ENCODE measurements around the gene UPK1B.

GRCh38 chr3:119157971-119158370 is 15.4 kb upstream of the UPK1B start:
- TF ChIP-seq CTCF (IDR thresholded peaks at IDR 0.05), result no peak
- TF ChIP-seq POLR2A (IDR thresholded peaks at IDR 0.05), result no peak

Data from body of pancreas (tissue), 4 donors.